ENCODE results near the gene GPR37L1.
"Not testable (repeated sequence)": the region's sequence is repeated elsewhere in the genome, so short reads cannot be mapped to it uniquely, and the experiment has no call there.

Gene GPR37L1

DNA sequence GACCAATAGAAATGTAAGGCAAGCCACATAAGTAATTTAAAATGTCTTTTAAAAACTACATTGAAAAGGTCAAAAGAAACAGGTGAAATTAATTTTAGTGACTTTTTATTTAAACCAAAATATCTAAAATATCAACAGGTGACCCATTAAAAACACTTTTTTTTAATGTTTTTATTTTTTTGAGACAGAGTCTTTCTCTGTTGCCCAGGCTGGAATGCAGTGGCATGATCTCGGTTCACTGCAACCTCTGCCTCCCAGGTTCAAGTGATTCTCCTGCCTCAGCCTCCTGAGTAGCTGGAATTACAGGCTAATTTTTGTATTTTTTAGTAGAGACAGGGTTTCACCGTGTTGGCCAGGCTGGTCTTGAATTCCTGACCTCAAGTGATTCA, 58.0 kb downstream of the GPR37L1 start:
- not testable (repeated sequence) for H3K9me3 ChIP-seq (ENCODE audit: control insufficient read depth, low read length); H3K4me3 ChIP-seq (ENCODE audit: low read length); H3K9ac ChIP-seq (ENCODE audit: low read length); DNase-seq (ENCODE audit: low read depth); H3K36me3 ChIP-seq (ENCODE audit: control insufficient read depth, insufficient read depth, low read length, severe bottlenecking); H3K4me1 ChIP-seq (ENCODE audit: control insufficient read depth, insufficient read depth, low read length)
- H3K27me3 ChIP-seq (replicated peaks; ENCODE audit: control insufficient read depth, insufficient read depth, low read length), result peaks cover 70% of the 10 kb centered on the region

DNA sequence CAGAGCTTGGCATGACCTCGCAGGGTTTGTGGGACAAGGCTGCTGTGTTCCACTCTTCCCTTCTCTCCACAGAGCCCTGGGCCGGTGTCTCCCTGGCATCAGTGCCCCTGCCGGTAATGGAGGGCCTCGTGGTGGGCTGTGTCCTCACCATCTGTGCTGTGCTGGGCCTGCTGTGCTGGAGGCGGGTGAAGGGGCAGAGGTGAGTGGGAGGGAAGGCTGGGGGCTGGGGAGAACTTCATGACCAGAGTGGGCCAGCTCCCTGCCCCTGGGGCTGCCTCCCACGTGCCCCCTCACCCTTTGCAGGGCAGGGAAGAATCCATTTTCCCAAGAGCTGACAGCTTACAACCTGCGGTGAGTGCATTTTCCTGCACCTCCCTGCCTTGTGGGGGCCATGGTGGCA, 58.9 kb downstream of the GPR37L1 start:
- H3K36me3 ChIP-seq (ENCODE audit: control insufficient read depth, insufficient read depth, low read length, severe bottlenecking), result no peaks in the 10 kb centered on the region
- peaks cover 7% of the 10 kb centered on the region for H3K4me1 ChIP-seq (ENCODE audit: control insufficient read depth, insufficient read depth, low read length)
- no peak overlapping the region for H3K9ac ChIP-seq (ENCODE audit: low read length)
- H3K9me3 ChIP-seq (ENCODE audit: control insufficient read depth, low read length), result no peaks in the 10 kb centered on the region
- peaks cover 69% of the 10 kb centered on the region for H3K27me3 ChIP-seq (replicated peaks; ENCODE audit: control insufficient read depth, insufficient read depth, low read length)
- DNase-seq (ENCODE audit: low read depth), result no peak
- no peak overlapping the region for H3K4me3 ChIP-seq (ENCODE audit: low read length)

DNA sequence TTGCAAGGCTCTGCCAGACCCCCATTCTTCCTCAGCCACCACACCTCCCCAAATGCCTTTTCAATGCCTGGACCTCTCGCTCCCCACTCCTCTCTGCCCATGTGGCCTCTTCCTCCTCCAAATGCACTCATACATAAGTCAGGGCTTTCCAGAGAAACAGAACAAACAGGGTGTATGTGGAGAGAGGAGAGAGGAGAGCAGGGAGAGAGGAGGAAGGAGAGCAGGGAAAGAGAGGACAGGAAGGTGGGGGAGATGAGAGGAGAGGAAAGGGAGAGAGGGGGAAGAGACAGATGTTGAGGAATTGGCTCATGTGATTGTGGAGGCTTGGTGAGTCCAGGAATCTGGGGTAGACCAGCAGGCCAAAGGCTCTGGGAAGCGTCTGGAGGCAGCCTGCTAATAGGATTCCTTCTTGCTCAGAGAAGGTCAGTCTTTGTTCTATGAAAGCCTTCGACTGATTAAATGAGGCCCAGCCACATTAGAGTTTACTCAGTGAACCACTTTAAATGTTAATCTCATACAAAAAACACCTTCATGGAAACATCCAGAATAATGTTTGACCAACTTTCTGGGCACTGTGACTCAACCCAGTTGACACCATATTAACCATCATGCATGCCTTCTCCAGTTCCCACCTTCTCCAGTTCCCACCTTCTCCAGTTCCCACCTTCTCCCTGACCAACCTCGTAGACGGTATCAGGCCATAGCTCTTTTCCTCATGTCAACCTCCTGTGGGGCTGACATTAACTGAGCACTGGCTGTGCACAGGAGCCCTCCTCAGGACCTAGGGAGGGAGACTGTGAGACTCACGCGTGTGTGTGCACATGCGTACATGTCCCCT, 59.5 kb downstream of the GPR37L1 start:
- H3K9ac ChIP-seq (ENCODE audit: low read length), result no peak overlapping the region
- H3K4me3 ChIP-seq (ENCODE audit: low read length), result no peak overlapping the region
- no peaks in the 10 kb centered on the region for H3K36me3 ChIP-seq (ENCODE audit: control insufficient read depth, insufficient read depth, low read length, severe bottlenecking)
- peaks cover 7% of the 10 kb centered on the region for H3K4me1 ChIP-seq (ENCODE audit: control insufficient read depth, insufficient read depth, low read length)
- peaks cover 62% of the 10 kb centered on the region for H3K27me3 ChIP-seq (replicated peaks; ENCODE audit: control insufficient read depth, insufficient read depth, low read length)
- DNase-seq (ENCODE audit: low read depth), result no peak
- no peaks in the 10 kb centered on the region for H3K9me3 ChIP-seq (ENCODE audit: control insufficient read depth, low read length)

Data from adipocyte (in vitro differentiated cells).